Measurements from ENCODE around the gene ACTL7A. TPM values are rescaled to one million over a fixed set of nuclear protein-coding genes. Genes with fewer than 3 reads are reported as not detected.

Gene ACTL7A
- total and polyA plus RNA-seq, 2 of the 4 experiments (the other 2 are of a cell fraction) = not detected

GRCh38 chr9:108854094-108854493 is 8.0 kb upstream of the ACTL7A start:
- no peak overlapping the region for H3K18ac ChIP-seq (ENCODE audit: low read depth, low read length)
- no peak overlapping the region for H2AK5ac ChIP-seq (ENCODE audit: low read depth, low read length)
- no peak overlapping the region for H2BK5ac ChIP-seq (ENCODE audit: low read depth, low read length, poor library complexity, severe bottlenecking)
- no CpG with 5 or more reads among the region's 3 CpGs for WGBS, 2 experiments (ENCODE audit: extremely low coverage in 2 of 2, insufficient read length in 1 of 2)
- no peak overlapping the region for H2BK15ac ChIP-seq (ENCODE audit: low read depth, low read length)
- H3K23ac ChIP-seq (ENCODE audit: low read depth, low read length) = no peak overlapping the region
- H4K91ac ChIP-seq (ENCODE audit: insufficient read depth, low read depth, low read length) = no peak overlapping the region
- H3K4ac ChIP-seq (ENCODE audit: low read depth, low read length) = no peak overlapping the region
- H3K9me1 ChIP-seq (ENCODE audit: insufficient read depth, low read length) = no peaks in the 10 kb centered on the region
- intact Hi-C loops (cut with micrococcal nuclease) (no loop called here), dilution Hi-C loops (cut with HindIII; ENCODE audit: low sequenced_read_pairs, unreplicated experiment) (no loop called here), in situ Hi-C loops (cut with MboI; ENCODE audit: low sequenced_read_pairs) (no loop called here)
- no peaks in the 10 kb centered on the region for H3K36me3 ChIP-seq (ENCODE audit: control insufficient read depth, insufficient read depth, low read length)
- H2BK20ac ChIP-seq (ENCODE audit: low read depth, low read length) = no peak overlapping the region
- no peak overlapping the region for H3K14ac ChIP-seq (replicated peaks; ENCODE audit: low read depth, low read length)
- no peaks in the 10 kb centered on the region for H3K79me1 ChIP-seq (ENCODE audit: low read depth in 1 of 2, low read length in 2 of 2)
- TF ChIP-seq RCOR1 (IDR thresholded peaks at IDR 0.05; ENCODE audit: insufficient replicate concordance, low read length) (no peak), RAD21 (IDR thresholded peaks at IDR 0.05; ENCODE audit: low read length) (no peak), USF2 (IDR thresholded peaks at IDR 0.05; ENCODE audit: low read depth, low read length) (no peak), MAFK (IDR thresholded peaks at IDR 0.05; ENCODE audit: low read depth, low read length) (no peak), FOS (IDR thresholded peaks at IDR 0.05; ENCODE audit: low read depth, low read length) (no peak), CHD1 (IDR thresholded peaks at IDR 0.05; ENCODE audit: low read depth, low read length) (no peak), RFX5 (IDR thresholded peaks at IDR 0.05; ENCODE audit: low read depth, low read length) (no peak), NFE2L2 (IDR thresholded peaks at IDR 0.05; ENCODE audit: low read depth, low read length) (no peak), MAZ (IDR thresholded peaks at IDR 0.05; ENCODE audit: borderline replicate concordance, low read depth, low read length) (no peak)
- TF ChIP-seq, protein P1, sequence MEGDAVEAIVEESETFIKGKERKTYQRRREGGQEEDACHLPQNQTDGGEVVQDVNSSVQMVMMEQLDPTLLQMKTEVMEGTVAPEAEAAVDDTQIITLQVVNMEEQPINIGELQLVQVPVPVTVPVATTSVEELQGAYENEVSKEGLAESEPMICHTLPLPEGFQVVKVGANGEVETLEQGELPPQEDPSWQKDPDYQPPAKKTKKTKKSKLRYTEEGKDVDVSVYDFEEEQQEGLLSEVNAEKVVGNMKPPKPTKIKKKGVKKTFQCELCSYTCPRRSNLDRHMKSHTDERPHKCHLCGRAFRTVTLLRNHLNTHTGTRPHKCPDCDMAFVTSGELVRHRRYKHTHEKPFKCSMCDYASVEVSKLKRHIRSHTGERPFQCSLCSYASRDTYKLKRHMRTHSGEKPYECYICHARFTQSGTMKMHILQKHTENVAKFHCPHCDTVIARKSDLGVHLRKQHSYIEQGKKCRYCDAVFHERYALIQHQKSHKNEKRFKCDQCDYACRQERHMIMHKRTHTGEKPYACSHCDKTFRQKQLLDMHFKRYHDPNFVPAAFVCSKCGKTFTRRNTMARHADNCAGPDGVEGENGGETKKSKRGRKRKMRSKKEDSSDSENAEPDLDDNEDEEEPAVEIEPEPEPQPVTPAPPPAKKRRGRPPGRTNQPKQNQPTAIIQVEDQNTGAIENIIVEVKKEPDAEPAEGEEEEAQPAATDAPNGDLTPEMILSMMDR (conservative IDR thresholded peaks at IDR 0.05; ENCODE audit: low read depth, low read length) = no peak
- DNase-seq = no peak
- no peak overlapping the region for H2AFZ ChIP-seq (replicated peaks; ENCODE audit: low read length, poor library complexity)
- H4K8ac ChIP-seq (ENCODE audit: low read depth in 2 of 2, low read length in 2 of 2) = no peak overlapping the region
- no peak overlapping the region for H2BK120ac ChIP-seq (ENCODE audit: low read depth, low read length)
- no peak overlapping the region for H2AK9ac ChIP-seq (replicated peaks; ENCODE audit: low read depth, low read length, poor library complexity)
- H3K4me2 ChIP-seq (ENCODE audit: low read depth, low read length) = no peak overlapping the region
- H3K4me1 ChIP-seq (ENCODE audit: control insufficient read depth, insufficient read depth, low read length) = no peaks in the 10 kb centered on the region
- CTCF ChIA-PET = no interaction called here
- H3K56ac ChIP-seq (ENCODE audit: extremely low read depth, insufficient read depth, low read length) = no peak overlapping the region
- no peak overlapping the region for H4K5ac ChIP-seq (ENCODE audit: low read depth, low read length)
- no peaks in the 10 kb centered on the region for H3K9me3 ChIP-seq (ENCODE audit: control insufficient read depth, insufficient read depth, low read length)
- no peak overlapping the region for H3K27ac ChIP-seq (ENCODE audit: insufficient read depth, low read length)
- no TSS peak for BruUV-seq (replicated peaks)
- no peak overlapping the region for H3K9ac ChIP-seq (ENCODE audit: low read depth, low read length)
- ATAC-seq (ENCODE audit: low read depth) = no peak
- POLR2A ChIA-PET (ENCODE audit: unreplicated experiment) = no interaction called here
- no peak overlapping the region for H3K4me3 ChIP-seq (ENCODE audit: insufficient read depth, low read depth, low read length)
- H4K20me1 ChIP-seq (ENCODE audit: insufficient read depth, low read length) = no peaks in the 10 kb centered on the region
- peaks cover 8% of the 10 kb centered on the region for H3K27me3 ChIP-seq (ENCODE audit: control insufficient read depth, insufficient read depth, low read length)

All from IMR-90 (cell line).